Measurements from ENCODE around the gene LKAAEAR1.
"Not testable (repeated sequence)": the region's sequence is repeated elsewhere in the genome, so short reads cannot be mapped to it uniquely, and the experiment has no call there.

LKAAEAR1 gene

DNA sequence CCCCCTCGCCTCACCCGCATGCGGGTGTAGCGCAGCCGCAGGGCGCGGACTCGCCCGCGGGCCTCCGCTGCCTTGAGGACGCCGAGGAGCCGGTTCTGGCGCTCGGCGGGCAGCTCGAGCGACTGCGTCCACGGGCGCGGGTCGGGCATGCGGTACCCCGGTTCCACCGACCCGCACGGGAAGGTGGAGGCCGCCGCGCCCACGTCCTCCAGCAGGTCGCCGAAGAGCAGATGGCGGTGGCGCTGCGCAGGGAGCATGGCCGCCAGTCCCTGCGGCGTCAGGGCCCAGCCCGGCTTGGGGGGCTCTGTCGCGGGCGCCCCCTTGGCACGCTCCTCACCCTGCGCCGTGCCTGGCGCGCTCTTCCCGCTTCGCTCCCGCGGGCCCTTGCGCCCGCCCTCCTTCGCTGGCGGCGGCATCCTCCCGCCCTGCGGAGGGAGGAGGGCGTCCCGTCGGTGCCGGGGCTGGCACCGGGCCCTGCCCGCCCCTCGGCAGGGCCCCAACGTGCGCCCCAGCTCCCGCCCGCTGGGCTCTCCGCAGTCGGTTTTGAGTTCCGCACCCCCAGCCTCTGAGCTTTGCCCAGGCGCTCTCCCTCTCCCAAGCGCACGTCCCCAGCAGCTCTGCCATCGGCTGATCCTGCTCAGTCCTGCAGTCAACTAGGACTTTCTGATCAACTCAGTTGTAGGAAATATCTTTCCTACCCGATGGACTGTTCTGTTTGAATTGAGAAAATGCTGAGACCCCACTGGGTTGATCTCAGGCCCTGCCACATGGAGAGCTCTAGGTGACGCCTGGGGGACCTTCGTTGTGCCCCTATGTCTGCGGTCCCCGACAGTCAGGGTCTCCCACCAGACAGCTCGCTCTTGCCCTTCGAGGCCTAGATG lies at the start of gene LKAAEAR1:
LKAAEAR1 (minus strand) TSS at position 595 of the 881 bp plus-strand sequence; CDS start at position 416, 179 bp downstream.
- TF ChIP-seq CTCF (IDR thresholded peaks at IDR 0.05) (peak; percentile 60), ZFX (IDR thresholded peaks at IDR 0.05; ENCODE audit: borderline replicate concordance) (no peak)
- H3K27ac ChIP-seq = peak within 1 kb of the TSS; percentile 13; the same call in 1 of the 2 replicates

GRCh38 chr20:64131406-64131805 lies 47.2 kb upstream of the LKAAEAR1 start:
- no peak; the same call in 1 of the 2 replicates for TF ChIP-seq CTCF (IDR thresholded peaks at IDR 0.05)

DNA sequence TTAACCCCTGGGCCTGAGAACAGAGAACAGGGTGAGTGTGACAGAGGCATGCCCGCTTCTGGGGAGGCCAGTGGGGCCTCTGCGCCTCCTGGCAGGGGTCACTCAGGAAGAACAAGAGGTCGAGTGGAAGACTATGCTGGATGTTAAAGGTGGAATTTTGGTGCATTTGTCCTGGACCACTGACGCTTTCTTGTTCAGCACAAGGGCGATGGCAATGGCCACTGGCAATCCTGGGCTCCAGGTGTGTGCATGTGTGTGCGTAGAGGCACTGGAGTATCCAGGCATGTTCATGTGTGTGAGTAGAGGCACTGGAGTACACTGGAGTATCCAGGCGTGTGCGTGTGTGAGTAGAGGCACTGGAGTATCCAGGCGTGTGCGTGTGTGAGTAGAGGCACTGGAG lies 46.7 kb upstream of the LKAAEAR1 start:
- no peak overlapping the region for H3K27ac ChIP-seq
- no peak for TF ChIP-seq ZFX (IDR thresholded peaks at IDR 0.05; ENCODE audit: borderline replicate concordance)
- no peak for TF ChIP-seq CTCF (IDR thresholded peaks at IDR 0.05)

More at GRCh38 chr20:64131406-64131805, 47.2 kb upstream of the LKAAEAR1 start:
- no peak overlapping the region for H3K27ac ChIP-seq

GRCh38 chr20:64130271-64130670 lies 46.1 kb upstream of the LKAAEAR1 start:
- TF ChIP-seq CTCF (IDR thresholded peaks at IDR 0.05) (no peak), ZFX (IDR thresholded peaks at IDR 0.05; ENCODE audit: borderline replicate concordance) (no peak)
- H3K27ac ChIP-seq = no peak overlapping the region

GRCh38 chr20:64129146-64129782 lies 45.1 kb upstream of the LKAAEAR1 start:
- TF ChIP-seq ZFX (IDR thresholded peaks at IDR 0.05; ENCODE audit: borderline replicate concordance) = no peak
- no peak for TF ChIP-seq CTCF (IDR thresholded peaks at IDR 0.05)
- no peak overlapping the region for H3K27ac ChIP-seq

GRCh38 chr20:64123517-64123916 lies 39.3 kb upstream of the LKAAEAR1 start:
- not testable (repeated sequence) for H3K27ac ChIP-seq

- not testable (repeated sequence) for H3K27ac ChIP-seq
Measured at GRCh38 chr20:64122927-64123326, 38.7 kb upstream of the LKAAEAR1 start.

- no peak overlapping the region for H3K27ac ChIP-seq
- TF ChIP-seq CTCF (IDR thresholded peaks at IDR 0.05) = no peak
- TF ChIP-seq ZFX (IDR thresholded peaks at IDR 0.05; ENCODE audit: borderline replicate concordance) = no peak
Measured at GRCh38 chr20:64121586-64121985, 37.4 kb upstream of the LKAAEAR1 start.
